Tibial nerve (tissue), 4 donors: ENCODE data around the gene CXCL8. TPM values are rescaled to one million over a fixed set of nuclear protein-coding genes. Genes with fewer than 3 reads are reported as not detected.
"Not testable (repeated sequence)": the region's sequence is repeated elsewhere in the genome, so short reads cannot be mapped to it uniquely, and the experiment has no call there.

Experiments
- DNase-seq, 2 donors: peaks; one replicate each; pipeline ENCODE4 v3.0.0-alpha.2; 2019; ENCODE audit warnings: low spot score in 2 of 2
- H3K27ac ChIP-seq, 4 donors: fragments of 200-600 bp; sonication (generic) in 3 of 4; one replicate each; pipeline ENCODE4 v1.5.1; 2017 to 2019; ENCODE audit warnings: mild to moderate bottlenecking in 1 of 4
- H3K27me3 ChIP-seq, 2 donors: fragments of 200-600 bp; sonication (generic) in 1 of 2; one replicate each; pipeline versions ENCODE4 v1.5.1 to v1.6.0; 2017 to 2019
- H3K36me3 ChIP-seq, 3 donors: fragments of 200-600 bp; sonication (generic); one replicate each; pipeline ENCODE4 v1.5.1; 2018 to 2019
- H3K4me1 ChIP-seq, 4 donors: fragments of 200-600 bp; sonication (generic) in 3 of 4; one replicate each; pipeline ENCODE4 v1.5.1; 2017 to 2019
- H3K4me3 ChIP-seq, 4 donors: fragments of 200-600 bp; sonication (generic) in 3 of 4; one replicate each; pipeline ENCODE4 v1.5.1; 2017 to 2019; ENCODE audit warnings: mild to moderate bottlenecking in 1 of 4, moderate library complexity in 1 of 4
- H3K9me3 ChIP-seq, 4 donors: fragments of 200-600 bp; sonication (generic) in 3 of 4; one replicate each; pipeline ENCODE4 v1.5.1; 2017 to 2019
- CTCF ChIP-seq, 5 experiments: fragments of 200-600 bp in 3 of 5; fragments of 450-650 bp in 2 of 5; sonication (generic) in 3 of 5; IDR thresholded peaks; one replicate each; pipeline ENCODE4 v1.5.1; 2016 to 2019; ENCODE audit warnings: antibody characterized with exemption in 5 of 5, mild to moderate bottlenecking in 3 of 5, moderate library complexity in 2 of 5
- EP300 ChIP-seq, 2 donors: sonication (generic); formaldehyde crosslinking; IDR thresholded peaks; one replicate each; pipeline ENCODE4 v1.6.1; 2017; ENCODE audit warnings: antibody characterized with exemption in 2 of 2, mild to moderate bottlenecking in 1 of 2
- POLR2A ChIP-seq, 2 donors: fragments of 450-650 bp; IDR thresholded peaks; one replicate each; pipeline ENCODE4 v1.6.1; 2017; ENCODE audit warnings: antibody characterized with exemption in 2 of 2, mild to moderate bottlenecking in 2 of 2, moderate library complexity in 2 of 2
- WGBS, 2 donors: methylation state at CpG; one replicate each; pipeline ENCODE4 v1.1.5; 2018; 5-methylcytosine and 5-hydroxymethylcytosine counted together
- total RNA-seq, 4 donors: library from RNA; depleted of rRNA; stranded (reverse); fragments of >200 nt; gene quantifications; one replicate each; pipeline ENCODE4 v1.1.0, GENCODE V29; 2016

CXCL8 gene
- total RNA-seq = 10 to 100 TPM in 1 of 4 donors, 1 to 10 TPM in 1, under 1 TPM in 2; 0.22 to 10.8 (median 1.3) TPM

GRCh38 chr4:73740353-73740778, at the start of gene CXCL8:
Gene CXCL8, plus strand, starts transcription at chr4:73740569. Its CDS starts 90 bp downstream, at chr4:73740659.
- TF ChIP-seq EP300 (IDR thresholded peaks at IDR 0.05) = peak; percentile 57 to 82
- TF ChIP-seq CTCF (IDR thresholded peaks at IDR 0.05) = no peak
- no peaks in the 10 kb centered on the region for H3K36me3 ChIP-seq
- no peak within 1 kb of the TSS for H3K4me3 ChIP-seq
- H3K27ac ChIP-seq = no peak within 1 kb of the TSS
- H3K9me3 ChIP-seq = peaks cover 0 to 5% (median 2%) of the 10 kb centered on the region in 4 donors
- 36 to 38% methylated on average over 7 of the region's 7 CpGs for WGBS, 2 donors
- DNase-seq = peak; percentile 47 to 64
- no peaks in the 10 kb centered on the region for H3K27me3 ChIP-seq
- peaks cover 0 to 10% (median 0%) of the 10 kb centered on the region in 4 donors for H3K4me1 ChIP-seq

- not testable (repeated sequence) for H3K4me1 ChIP-seq, DNase-seq
- 90 to 95% methylated on average over 4 of the region's 4 CpGs for WGBS, 2 donors
These were observed 49.2 kb upstream of the CXCL8 start for GRCh38 chr4:73691201-73691600.

GRCh38 chr4:73691759-73692158, 48.6 kb upstream of the CXCL8 start:
- no peak for DNase-seq
- H3K9me3 ChIP-seq = no peaks in the 10 kb centered on the region
- TF ChIP-seq EP300 (IDR thresholded peaks at IDR 0.05) (no peak), POLR2A (IDR thresholded peaks at IDR 0.05) (no peak), CTCF (IDR thresholded peaks at IDR 0.05) (no peak)
- no peaks in the 10 kb centered on the region for H3K4me1 ChIP-seq
- H3K36me3 ChIP-seq = no peaks in the 10 kb centered on the region
- H3K4me3 ChIP-seq = no peak overlapping the region
- H3K27me3 ChIP-seq = no peaks in the 10 kb centered on the region
- no peak overlapping the region for H3K27ac ChIP-seq

More at GRCh38 chr4:73691201-73691600, 49.2 kb upstream of the CXCL8 start:
- not testable (repeated sequence) for H3K4me3 ChIP-seq, H3K27me3 ChIP-seq, H3K36me3 ChIP-seq, H3K27ac ChIP-seq, H3K9me3 ChIP-seq

- Histone ChIP-seq H3K27me3 (no peaks in the 10 kb centered on the region), H3K27ac (no peak overlapping the region), H3K9me3 (no peaks in the 10 kb centered on the region), H3K36me3 (no peaks in the 10 kb centered on the region), H3K4me3 (no peak overlapping the region), H3K4me1 (no peaks in the 10 kb centered on the region)
- TF ChIP-seq CTCF (IDR thresholded peaks at IDR 0.05) (no peak), POLR2A (IDR thresholded peaks at IDR 0.05) (no peak), EP300 (IDR thresholded peaks at IDR 0.05) (no peak)
- 44 to 48% methylated on average over 1 of the region's 1 CpG for WGBS, 2 donors
- no peak for DNase-seq
These were observed 48.1 kb upstream of the CXCL8 start for GRCh38 chr4:73692254-73692653.

GRCh38 chr4:73692701-73693100, 47.7 kb upstream of the CXCL8 start:
- WGBS, 2 donors = 86 to 91% methylated on average over 2 of the region's 2 CpGs

More at GRCh38 chr4:73692701-73693100, 47.7 kb upstream of the CXCL8 start:
- no peak for TF ChIP-seq EP300 (IDR thresholded peaks at IDR 0.05)
- TF ChIP-seq POLR2A (IDR thresholded peaks at IDR 0.05) = no peak
- TF ChIP-seq CTCF (IDR thresholded peaks at IDR 0.05) = no peak
- no peaks in the 10 kb centered on the region for H3K9me3 ChIP-seq
- H3K27ac ChIP-seq = no peak overlapping the region
- DNase-seq = no peak
- H3K27me3 ChIP-seq = no peaks in the 10 kb centered on the region
- no peak overlapping the region for H3K4me3 ChIP-seq
- H3K36me3 ChIP-seq = no peaks in the 10 kb centered on the region
- no peaks in the 10 kb centered on the region for H3K4me1 ChIP-seq
